GM23338 (cell line): ENCODE data around the gene NALF2. TPM values are rescaled to one million over a fixed set of nuclear protein-coding genes. Genes with fewer than 3 reads are reported as not detected.

Experiments
- ATAC-seq: fragments of 200-7000 bp; cut with Tn5 transposase; 3 replicates; pipeline ENCODE4 v1.9.1; 2020
- DNase-seq: peaks from one replicate; pipeline ENCODE4 v3.0.0-alpha.2; 2015; ENCODE audit warnings: low spot score
- H2AFZ ChIP-seq: fragments of 200-600 bp; sonication (generic); 2 replicates; pipeline ENCODE4 v1.8.0; 2016; ENCODE audit warnings: antibody characterized with exemption, mild to moderate bottlenecking, moderate library complexity
- H3F3A ChIP-seq: fragments of 200-600 bp; sonication (generic); replicated peaks from 2 replicates; pipeline ENCODE4 v1.8.0; 2017; ENCODE audit warnings: antibody characterized with exemption, mixed run types, low read depth
- H3K27ac ChIP-seq: fragments of 200-600 bp; sonication (generic); 2 replicates; pipeline ENCODE4 v1.6.1; 2016; ENCODE audit warnings: low read depth
- H3K27me3 ChIP-seq: fragments of 200-600 bp; sonication (generic); 2 replicates; pipeline ENCODE4 v1.8.0; 2016; ENCODE audit warnings: mild to moderate bottlenecking, mixed run types, moderate library complexity; ENCODE audit not compliant: insufficient read depth
- H3K36me3 ChIP-seq: fragments of 200-600 bp; sonication (generic); 2 replicates; pipeline ENCODE4 v1.8.0; 2016; ENCODE audit warnings: mild to moderate bottlenecking; ENCODE audit not compliant: insufficient read depth
- H3K4me1 ChIP-seq: fragments of 200-600 bp; sonication (generic); 2 replicates; pipeline ENCODE4 v1.8.0; 2016; ENCODE audit warnings: mild to moderate bottlenecking, moderate library complexity; ENCODE audit not compliant: insufficient read depth
- H3K4me2 ChIP-seq: fragments of 200-600 bp; sonication (generic); 2 replicates; pipeline ENCODE4 v1.7.1; 2017; ENCODE audit warnings: mixed run types
- H3K4me3 ChIP-seq: fragments of 200-600 bp; sonication (generic); 2 replicates; pipeline ENCODE4 v1.6.1; 2016; ENCODE audit warnings: mixed run types
- H3K79me2 ChIP-seq: fragments of 200-600 bp; sonication (generic); replicated peaks from 2 replicates; pipeline ENCODE4 v1.8.0; 2017; ENCODE audit warnings: mild to moderate bottlenecking; ENCODE audit not compliant: insufficient read depth
- H3K9me2 ChIP-seq: fragments of 200-600 bp; sonication (generic); 2 replicates; pipeline ENCODE4 v1.8.0; 2017; ENCODE audit not compliant: insufficient read depth
- H4K20me1 ChIP-seq: fragments of 200-600 bp; sonication (generic); replicated peaks from 2 replicates; pipeline ENCODE4 v1.8.0; 2017; ENCODE audit warnings: mild to moderate bottlenecking; ENCODE audit not compliant: insufficient read depth
- H3K27ac Mint-ChIP-seq: 2 replicates; pipeline ENCODE4 v1.8.0; 2020; ENCODE audit warnings: inconsistent platforms, mild to moderate bottlenecking, moderate library complexity, mixed read lengths
- H3K27me3 Mint-ChIP-seq: 3 replicates; pipeline ENCODE4 v1.8.0; 2022; ENCODE audit warnings: low read depth, mild to moderate bottlenecking, moderate library complexity, mixed read lengths, inconsistent platforms; ENCODE audit not compliant: insufficient read depth, poor library complexity
- H3K36me3 Mint-ChIP-seq: 3 replicates; pipeline ENCODE4 v1.8.0; 2021; ENCODE audit warnings: low read depth, mild to moderate bottlenecking, inconsistent platforms, moderate library complexity, mixed read lengths
- H3K4me1 Mint-ChIP-seq: 3 replicates; pipeline ENCODE4 v1.8.0; 2020; ENCODE audit warnings: mild to moderate bottlenecking, inconsistent platforms, mixed read lengths
- H3K4me3 Mint-ChIP-seq: 3 replicates; pipeline ENCODE4 v1.8.0; 2021; ENCODE audit warnings: moderate library complexity, mild to moderate bottlenecking, inconsistent platforms, mixed read lengths
- H3K9me3 Mint-ChIP-seq: 3 replicates; pipeline ENCODE4 v1.8.0; 2020; ENCODE audit warnings: moderate library complexity, mild to moderate bottlenecking, inconsistent platforms, mixed read lengths
- REST ChIP-seq: IDR thresholded peaks from one replicate; pipeline ENCODE4 v1.6.1; 2018; ENCODE audit warnings: antibody characterized with exemption; ENCODE audit not compliant: unreplicated experiment
- polyA plus RNA-seq: library from polyadenylated mRNA; unstranded; fragments of >200 nt; fragmentation: Nextera tagmentation; extraction: Ambion mirVana; gene quantifications from 2 replicates; pipeline ENCODE4 v1.2.1, GENCODE V29; 2016
- total RNA-seq: library from RNA; depleted of rRNA; stranded (reverse); fragments of >200 nt; shearing (Covaris generic); gene quantifications from 2 replicates; pipeline ENCODE4 v1.2.3, GENCODE V29; 2014

The NALF2 gene
- total and polyA plus RNA-seq, 2 experiments from 2014 or later: 4.4 to 10.5 TPM

- TF ChIP-seq REST: no peak
Measured at GRCh38 chrX:69508610-69509009, 4.5 kb downstream of the NALF2 start (continued).

- peaks cover 23% of the 10 kb centered on the region for H3K36me3 Mint-ChIP-seq
- H3K4me1 ChIP-seq: no peaks in the 10 kb centered on the region
Measured at GRCh38 chrX:69510137-69510715, 6.1 kb downstream of the NALF2 start.

More at GRCh38 chrX:69510137-69510715, 6.1 kb downstream of the NALF2 start:
- peaks cover 22% of the 10 kb centered on the region for H3K4me1 Mint-ChIP-seq
- no peaks in the 10 kb centered on the region; the same call in 2 of the 3 replicates for H3K9me3 Mint-ChIP-seq
- Histone ChIP-seq H3K4me2 (no peak overlapping the region), H4K20me1 (no peaks in the 10 kb centered on the region; the same call in 1 of the 2 replicates), H3K27me3 (peaks cover 8% of the 10 kb centered on the region), H3K27ac (no peak overlapping the region), H3K36me3 (no peaks in the 10 kb centered on the region), H3F3A (no peaks in the 10 kb centered on the region), H2AFZ (no peak overlapping the region), H3K4me3 (no peak overlapping the region), H3K79me2 (no peaks in the 10 kb centered on the region; the same call in 1 of the 2 replicates), H3K9me2 (no peaks in the 10 kb centered on the region)
- H3K27ac Mint-ChIP-seq: no peak overlapping the region
- no peak for DNase-seq
- no peak for TF ChIP-seq REST
- H3K27me3 Mint-ChIP-seq: peaks cover 4% of the 10 kb centered on the region
- H3K4me3 Mint-ChIP-seq: no peak overlapping the region
- no peak for ATAC-seq
